Measurements from ENCODE around the gene SAA4.

SAA4 gene

DNA sequence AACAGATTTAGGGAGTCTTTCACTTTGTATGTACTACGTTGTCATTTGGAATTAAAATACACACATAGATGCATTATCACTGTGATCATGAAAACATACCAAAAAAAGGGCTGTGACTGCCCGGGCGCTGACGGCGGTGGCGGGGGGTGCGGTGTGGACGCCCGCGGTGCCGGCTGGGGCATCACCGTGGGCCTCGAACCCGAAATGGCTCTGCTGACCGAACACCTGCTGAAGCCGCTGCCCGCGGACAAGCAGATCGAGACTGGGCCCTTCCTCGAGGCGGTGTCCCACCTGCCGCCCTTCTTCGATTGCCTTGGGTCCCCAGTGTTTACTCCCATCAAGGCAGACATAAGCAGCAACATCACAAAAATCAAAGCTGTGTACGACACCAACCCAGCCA, 47.8 kb downstream of the SAA4 start:
- DNase-seq = no peak

All from stimulated activated CD8-positive, alpha-beta memory T cell treated with anti-CD3 and anti-CD28 coated beads, Interleukin-4, amount 100 ng/mL, for 48 hours (primary cell).